CD14-positive monocyte (primary cell): ENCODE data around the gene HOXA11. TPM values are rescaled to one million over a fixed set of nuclear protein-coding genes. Genes with fewer than 3 reads are reported as not detected.

Source experiments
- DNase-seq, 3 donors: peaks; one replicate each; pipeline ENCODE4 v3.0.0-alpha.2; 2011 to 2022
- H2AFZ ChIP-seq: 2 replicates; pipeline ENCODE4 v1.6.0; 2012; ENCODE audit warnings: mild to moderate bottlenecking, low read depth, low read length, inconsistent platforms; ENCODE audit not compliant: insufficient read depth, poor library complexity, severe bottlenecking
- H3K27ac ChIP-seq, 2 donors: 1 replicate in 1 of 2; 2 replicates in 1 of 2; pipeline ENCODE4 v1.5.1; 2012 to 2013; ENCODE audit warnings: low read length in 2 of 2, control low read depth in 1 of 2, inconsistent platforms in 1 of 2, low read depth in 1 of 2, mild to moderate bottlenecking in 1 of 2
- H3K27me3 ChIP-seq, 2 donors: one replicate each; pipeline versions ENCODE4 v1.6.0 to v1.6.1; 2011 to 2013; ENCODE audit warnings: low read length in 2 of 2; ENCODE audit not compliant: control insufficient read depth in 2 of 2, insufficient read depth in 2 of 2
- H3K36me3 ChIP-seq, 2 donors: replicated peaks in 1 of 2; 1 replicate in 1 of 2; 2 replicates in 1 of 2; pipeline versions ENCODE4 v1.5.1 to v1.6.1; 2012 to 2013; ENCODE audit warnings: low read length in 2 of 2, control low read depth in 1 of 2, inconsistent platforms in 1 of 2, mild to moderate bottlenecking in 1 of 2; ENCODE audit not compliant: insufficient read depth in 2 of 2, control insufficient read depth in 1 of 2
- H3K4me1 ChIP-seq, 2 donors: 1 replicate in 1 of 2; 2 replicates in 1 of 2; pipeline versions ENCODE4 v1.5.1 to v1.6.1; 2012 to 2013; ENCODE audit warnings: low read length in 2 of 2, control low read depth in 1 of 2, inconsistent platforms in 1 of 2, mild to moderate bottlenecking in 1 of 2, moderate library complexity in 1 of 2; ENCODE audit not compliant: insufficient read depth in 2 of 2, control insufficient read depth in 1 of 2
- H3K4me2 ChIP-seq: replicated peaks from 2 replicates; pipeline ENCODE3; 2012; ENCODE audit warnings: low read length, moderate library complexity, mild to moderate bottlenecking; ENCODE audit not compliant: poor library complexity, severe bottlenecking; ENCODE audit errors: extremely low read depth
- H3K4me3 ChIP-seq, 3 experiments: fragments of 200-600 bp in 1 of 3; sonication (generic) in 1 of 3; replicated peaks in 1 of 3; 1 replicate in 2 of 3; 2 replicates in 1 of 3; pipeline ENCODE4 v1.5.1; 2011 to 2013; ENCODE audit warnings: low read length in 3 of 3, mild to moderate bottlenecking in 3 of 3, control low read depth in 2 of 3, low read depth in 2 of 3, inconsistent platforms in 1 of 3, moderate library complexity in 1 of 3
- H3K79me2 ChIP-seq: 2 replicates; pipeline ENCODE4 v1.6.0; 2012; ENCODE audit warnings: mild to moderate bottlenecking, control low read depth, inconsistent platforms, low read length, moderate library complexity; ENCODE audit not compliant: insufficient read depth
- H3K9ac ChIP-seq: 2 replicates; pipeline ENCODE4 v1.6.0; 2017; ENCODE audit warnings: low read length, mild to moderate bottlenecking; ENCODE audit not compliant: insufficient read depth, poor library complexity, severe bottlenecking
- H3K9me3 ChIP-seq, 2 donors: replicated peaks in 1 of 2; 1 replicate in 1 of 2; 2 replicates in 1 of 2; pipeline versions ENCODE4 v1.5.1 to v1.6.1; 2012 to 2013; ENCODE audit warnings: low read length in 2 of 2, control low read depth in 1 of 2; ENCODE audit not compliant: control insufficient read depth in 1 of 2, insufficient read depth in 1 of 2
- H4K20me1 ChIP-seq: 2 replicates; pipeline ENCODE4 v1.6.0; 2012; ENCODE audit warnings: mild to moderate bottlenecking, low read length, control low read depth, moderate library complexity; ENCODE audit not compliant: insufficient read depth
- H3K27ac Mint-ChIP-seq, 7 donors: one replicate each; pipeline ENCODE4 v1.8.0; 2020; ENCODE audit warnings: mild to moderate bottlenecking in 7 of 7, mixed read lengths in 7 of 7, moderate library complexity in 6 of 7, inconsistent platforms in 2 of 7
- H3K27me3 Mint-ChIP-seq, 3 donors: one replicate each; pipeline ENCODE4 v1.8.0; 2021 to 2022; ENCODE audit warnings: low read depth in 3 of 3, mild to moderate bottlenecking in 3 of 3, mixed read lengths in 3 of 3, moderate library complexity in 3 of 3, inconsistent platforms in 1 of 3
- H3K36me3 Mint-ChIP-seq, 2 donors: one replicate each; pipeline ENCODE4 v1.8.0; 2020; ENCODE audit warnings: mixed read lengths in 2 of 2, inconsistent platforms in 1 of 2, mild to moderate bottlenecking in 1 of 2
- H3K4me1 Mint-ChIP-seq: one replicate; pipeline ENCODE4 v1.8.0; 2020; ENCODE audit warnings: mild to moderate bottlenecking, mixed read lengths
- H3K4me3 Mint-ChIP-seq, 2 donors: one replicate each; pipeline ENCODE4 v1.8.0; 2020; ENCODE audit warnings: mild to moderate bottlenecking in 2 of 2, mixed read lengths in 2 of 2, moderate library complexity in 1 of 2
- H3K9me3 Mint-ChIP-seq, 7 donors: one replicate each; pipeline ENCODE4 v1.8.0; 2020 to 2022; ENCODE audit warnings: mixed read lengths in 7 of 7, mild to moderate bottlenecking in 6 of 7, moderate library complexity in 6 of 7, inconsistent platforms in 2 of 7
- CTCF ChIP-seq: fragments of 200-600 bp; IDR thresholded peaks from one replicate; pipeline ENCODE4 v1.8.0; 2022; ENCODE audit warnings: antibody characterized with exemption, mild to moderate bottlenecking
- WGBS: methylation state at CpG from one replicate; pipeline ENCODE4 v1.1.5; 2013; ENCODE audit warnings: missing lambda C conversion rate; ENCODE audit not compliant: insufficient coverage; 5-methylcytosine and 5-hydroxymethylcytosine counted together
- intact Hi-C, 2 donors: fragments of 100-400 bp; cut with micrococcal nuclease; formaldehyde crosslinking; loops; one replicate each; pipeline versions ENCODE4 v1.15.0 to v1.15.1; 2023
- polyA plus RNA-seq, 3 donors: library from polyadenylated mRNA; depleted of rRNA in 1 of 3; unstranded in 2 of 3; stranded (reverse) in 1 of 3; fragments of 300-500 nt in 2 of 3; fragments of >200 nt in 1 of 3; fragmentation: Illumina TruSeq in 2 of 3; gene quantifications; 1 replicate in 2 of 3; 2 replicates in 1 of 3; pipeline ENCODE4 v1.2.3, GENCODE V29; 2012 to 2021

HOXA11 gene
- polyA plus RNA-seq, 3 donors = not detected

GRCh38 chr7:27219821-27220220 lies 34.8 kb upstream of the HOXA11 start:
- Histone ChIP-seq H3K27me3 (peaks cover 89 to 98% of the 10 kb centered on the region in 2 donors), H2AFZ (no peak overlapping the region), H3K9me3 (peaks cover 0 to 14% of the 10 kb centered on the region in 2 donors), H3K4me1 (peaks cover 3 to 7% of the 10 kb centered on the region in 2 donors), H3K36me3 (no peaks in the 10 kb centered on the region), H3K27ac (no peak overlapping the region), H3K4me2 (no peak overlapping the region), H3K9ac (no peak overlapping the region), H3K4me3 (no peak overlapping the region), H3K79me2 (no peaks in the 10 kb centered on the region), H4K20me1 (no peaks in the 10 kb centered on the region)
- intact Hi-C loops = loop anchor here in 1 of 2 donors (10.0 kb wide), 1 partner anchor 705 kb away; no protein-coding TSS in a partner anchor
- Mint-ChIP-seq H3K4me1 (peaks cover 5% of the 10 kb centered on the region), H3K9me3 (peaks cover 0 to 9% (median 3%) of the 10 kb centered on the region in 7 donors), H3K27ac (peak overlapping the region in 1 of 7 donors; percentile 44), H3K4me3 (peak overlapping the region in 1 of 2 donors; percentile 76), H3K36me3 (peaks cover 0 to 4% of the 10 kb centered on the region in 2 donors), H3K27me3 (peaks cover 90 to 96% (median 91%) of the 10 kb centered on the region in 3 donors)
- TF ChIP-seq CTCF = no peak
- no peak for DNase-seq
- 74% methylated on average over 3 of the region's 4 CpGs for WGBS

GRCh38 chr7:27217951-27218350 lies 32.9 kb upstream of the HOXA11 start:
- H3K4me1 Mint-ChIP-seq = peaks cover 6% of the 10 kb centered on the region
- H3K27ac ChIP-seq = no peak overlapping the region
- no peak overlapping the region for H3K4me2 ChIP-seq
- H3K9ac ChIP-seq = no peak overlapping the region
- peaks cover 90 to 98% (median 94%) of the 10 kb centered on the region in 3 donors for H3K27me3 Mint-ChIP-seq
- no peak for TF ChIP-seq CTCF
- H3K27me3 ChIP-seq = peaks cover 89 to 98% of the 10 kb centered on the region in 2 donors
- H3K36me3 Mint-ChIP-seq = peaks cover 0 to 8% of the 10 kb centered on the region in 2 donors
- peaks cover 0 to 14% of the 10 kb centered on the region in 2 donors for H3K9me3 ChIP-seq
- H3K4me1 ChIP-seq = peaks cover 3 to 12% of the 10 kb centered on the region in 2 donors
- no peaks in the 10 kb centered on the region for H4K20me1 ChIP-seq
- DNase-seq = no peak
- H3K4me3 ChIP-seq = no peak overlapping the region
- H2AFZ ChIP-seq = no peak overlapping the region
- H3K9me3 Mint-ChIP-seq = peaks cover 0 to 19% (median 4%) of the 10 kb centered on the region in 7 donors
- H3K4me3 Mint-ChIP-seq = peak overlapping the region in 1 of 2 donors; percentile 73
- no peaks in the 10 kb centered on the region for H3K79me2 ChIP-seq
- intact Hi-C loops = loop anchor here in 1 of 2 donors (10.0 kb wide), 1 partner anchor 707 kb away; no protein-coding TSS in a partner anchor
- no peaks in the 10 kb centered on the region for H3K36me3 ChIP-seq
- no peak overlapping the region for H3K27ac Mint-ChIP-seq
